IMR-90 (cell line): ENCODE data around the gene GPRC5D. TPM values are rescaled to one million over a fixed set of nuclear protein-coding genes. Genes with fewer than 3 reads are reported as not detected.

Source experiments
- ATAC-seq: fragments of 200-7000 bp; cut with Tn5 transposase; 2 replicates; pipeline ENCODE4 v1.9.1; 2020; ENCODE audit warnings: low read depth, mild to moderate bottlenecking, moderate library complexity
- BruUV-seq: library from RNA; stranded (reverse); fragments of 400-500 nt; replicated peaks from 2 replicates; lab custom pipeline; 2021; lab: Mats Ljungman, UMichigan
- CTCF ChIA-PET: fragments of 300-600 bp; formaldehyde crosslinking; extraction: SDS; loops from one replicate; lab custom pipeline; 2021; ENCODE audit warnings: antibody characterized with exemption; lab: Yijun Ruan, JAX
- POLR2A ChIA-PET: fragments of 300-600 bp; sonication (Branson Sonifier 250); formaldehyde crosslinking; loops from one replicate; lab custom pipeline; 2022; ENCODE audit warnings: antibody characterized with exemption; ENCODE audit not compliant: unreplicated experiment; lab: Charles Lee
- DNase-seq: peaks from one replicate; pipeline ENCODE4 v3.0.0; 2013
- H2AFZ ChIP-seq: replicated peaks from 2 replicates; pipeline ENCODE3; 2013; ENCODE audit warnings: low read length, mild to moderate bottlenecking; ENCODE audit not compliant: poor library complexity
- H2AK5ac ChIP-seq: 2 replicates; pipeline ENCODE4 v1.6.1; 2013; ENCODE audit warnings: low read depth, low read length, inconsistent platforms
- H2AK9ac ChIP-seq: replicated peaks from 2 replicates; pipeline ENCODE3; 2013; ENCODE audit warnings: mild to moderate bottlenecking, low read depth, low read length, moderate library complexity; ENCODE audit not compliant: poor library complexity
- H2BK120ac ChIP-seq: 2 replicates; pipeline ENCODE4 v1.6.1; 2013; ENCODE audit warnings: low read depth, low read length, inconsistent platforms
- H2BK15ac ChIP-seq: 3 replicates; pipeline ENCODE4 v1.6.1; 2013; ENCODE audit warnings: low read depth, low read length, inconsistent platforms
- H2BK20ac ChIP-seq: 2 replicates; pipeline ENCODE4 v1.6.1; 2013; ENCODE audit warnings: low read depth, mild to moderate bottlenecking, inconsistent platforms, low read length, moderate library complexity
- H2BK5ac ChIP-seq: 2 replicates; pipeline ENCODE4 v1.6.1; 2013; ENCODE audit warnings: mild to moderate bottlenecking, low read depth, low read length, inconsistent platforms; ENCODE audit not compliant: poor library complexity, severe bottlenecking
- H3K14ac ChIP-seq: replicated peaks from 2 replicates; pipeline ENCODE4 v1.6.1; 2013; ENCODE audit warnings: low read depth, low read length, inconsistent platforms
- H3K18ac ChIP-seq: 2 replicates; pipeline ENCODE4 v1.6.1; 2013; ENCODE audit warnings: low read depth, low read length, control low read depth
- H3K23ac ChIP-seq: 2 replicates; pipeline ENCODE4 v1.6.1; 2013; ENCODE audit warnings: low read depth, low read length, inconsistent platforms
- H3K27ac ChIP-seq: 2 replicates; pipeline ENCODE4 v1.5.1; 2013; ENCODE audit warnings: mild to moderate bottlenecking, control low read depth, low read length; ENCODE audit not compliant: insufficient read depth
- H3K27me3 ChIP-seq: 2 replicates; pipeline ENCODE4 v1.6.1; 2013; ENCODE audit warnings: low read length; ENCODE audit not compliant: control insufficient read depth, insufficient read depth
- H3K36me3 ChIP-seq: 2 replicates; pipeline ENCODE4 v1.6.1; 2013; ENCODE audit warnings: low read length, mixed read lengths; ENCODE audit not compliant: control insufficient read depth, insufficient read depth
- H3K4ac ChIP-seq: 2 replicates; pipeline ENCODE4 v1.6.1; 2013; ENCODE audit warnings: low read depth, low read length, inconsistent platforms
- H3K4me1 ChIP-seq: 2 replicates; pipeline ENCODE4 v1.6.1; 2013; ENCODE audit warnings: low read length, mixed read lengths; ENCODE audit not compliant: control insufficient read depth, insufficient read depth
- H3K4me2 ChIP-seq: 2 replicates; pipeline ENCODE4 v1.6.1; 2013; ENCODE audit warnings: low read depth, mild to moderate bottlenecking, control low read depth, low read length, moderate library complexity
- H3K4me3 ChIP-seq: 2 replicates; pipeline ENCODE4 v1.5.1; 2013; ENCODE audit warnings: low read depth, mild to moderate bottlenecking, control low read depth, low read length, moderate library complexity; ENCODE audit not compliant: insufficient read depth
- H3K56ac ChIP-seq: 2 replicates; pipeline ENCODE4 v1.6.1; 2013; ENCODE audit warnings: low read length, inconsistent platforms; ENCODE audit not compliant: insufficient read depth; ENCODE audit errors: extremely low read depth
- H3K79me1 ChIP-seq, 2 experiments: 2 replicates each; pipeline ENCODE4 v1.6.1; 2013; ENCODE audit warnings: low read length in 2 of 2, inconsistent platforms in 1 of 2, low read depth in 1 of 2
- H3K9ac ChIP-seq: 2 replicates; pipeline ENCODE4 v1.6.1; 2013; ENCODE audit warnings: low read depth, low read length, control low read depth
- H3K9me1 ChIP-seq: 2 replicates; pipeline ENCODE4 v1.6.1; 2013; ENCODE audit warnings: low read length, inconsistent platforms; ENCODE audit not compliant: insufficient read depth
- H3K9me3 ChIP-seq: 2 replicates; pipeline ENCODE4 v1.6.1; 2013; ENCODE audit warnings: low read length; ENCODE audit not compliant: control insufficient read depth, insufficient read depth
- H4K20me1 ChIP-seq: 2 replicates; pipeline ENCODE4 v1.6.1; 2013; ENCODE audit warnings: low read length, inconsistent platforms; ENCODE audit not compliant: insufficient read depth
- H4K5ac ChIP-seq: 2 replicates; pipeline ENCODE4 v1.6.1; 2013; ENCODE audit warnings: mild to moderate bottlenecking, low read depth, low read length, control low read depth
- H4K8ac ChIP-seq, 2 experiments: 2 replicates each; pipeline ENCODE4 v1.6.1; 2013; ENCODE audit warnings: low read depth in 2 of 2, low read length in 2 of 2, control low read depth in 1 of 2, inconsistent platforms in 1 of 2
- H4K91ac ChIP-seq: 2 replicates; pipeline ENCODE4 v1.6.1; 2013; ENCODE audit warnings: low read depth, low read length, inconsistent platforms; ENCODE audit not compliant: insufficient read depth
- BHLHE40 ChIP-seq: fragments of 150-350 bp; IDR thresholded peaks from 2 replicates; pipeline ENCODE4 v1.6.1; 2016; ENCODE audit warnings: mild to moderate bottlenecking, low read depth, low read length
- CEBPB ChIP-seq: IDR thresholded peaks from 2 replicates; pipeline ENCODE4 v1.6.1; 2012; ENCODE audit warnings: low read depth, low read length, improper control_type of control experiment
- FOS ChIP-seq: fragments of 150-350 bp; IDR thresholded peaks from 2 replicates; pipeline ENCODE4 v1.6.1; 2016; ENCODE audit warnings: low read depth, low read length
- MAZ ChIP-seq: IDR thresholded peaks from 2 replicates; pipeline ENCODE4 v1.6.1; 2012; ENCODE audit warnings: low read depth, mild to moderate bottlenecking, low read length, improper control_type of control experiment, moderate library complexity, borderline replicate concordance
- NFE2L2 ChIP-seq: fragments of 150-350 bp; IDR thresholded peaks from 2 replicates; pipeline ENCODE4 v1.6.1; 2016; ENCODE audit warnings: low read depth, mild to moderate bottlenecking, low read length
- POLR2A ChIP-seq: IDR thresholded peaks from 2 replicates; pipeline ENCODE4 v1.6.1; 2012; ENCODE audit warnings: mild to moderate bottlenecking, low read depth, low read length
- RAD21 ChIP-seq: IDR thresholded peaks from 2 replicates; pipeline ENCODE4 v1.6.1; 2012; ENCODE audit warnings: low read length, improper control_type of control experiment
- RFX5 ChIP-seq: IDR thresholded peaks from 2 replicates; pipeline ENCODE4 v1.8.0; 2012; ENCODE audit warnings: low read depth, mild to moderate bottlenecking, low read length, moderate library complexity
- USF2 ChIP-seq: fragments of 150-350 bp; IDR thresholded peaks from 2 replicates; pipeline ENCODE4 v1.6.1; 2017; ENCODE audit warnings: mild to moderate bottlenecking, antibody characterized with exemption, low read length, low read depth
- dilution Hi-C: fragments of 300-500 bp; cut with HindIII; formaldehyde crosslinking; loops from one replicate; pipeline ENCODE4 v1.14.3; 2018; ENCODE audit warnings: low sequenced_read_pairs; ENCODE audit not compliant: unreplicated experiment
- in situ Hi-C: fragments of 300-500 bp; cut with MboI; formaldehyde crosslinking; loops from 3 replicates; pipeline ENCODE4 v1.14.3; 2019; ENCODE audit warnings: low sequenced_read_pairs, inconsistent platforms, mixed read lengths
- intact Hi-C: fragments of 100-400 bp; cut with micrococcal nuclease; formaldehyde crosslinking; loops from 2 replicates; pipeline ENCODE4 v1.10.0; 2022
- polyA plus RNA-seq, 3 experiments: library from polyadenylated mRNA; depleted of rRNA; stranded (reverse); fragments of >200 nt; gene quantifications; 2 replicates each; pipeline ENCODE4 v1.2.3, GENCODE V29; 2012; ENCODE audit warnings: low replicate concordance in 1 of 3
- total RNA-seq: library from RNA; depleted of rRNA; stranded (reverse); fragments of >200 nt; gene quantifications from 2 replicates; pipeline ENCODE4 v1.2.3, GENCODE V29; 2012
- TF ChIP-seq, protein P1 (sequence below): fragments of 150-350 bp; IDR thresholded peaks from 2 replicates; pipeline ENCODE4 v1.6.1; 2016; ENCODE audit warnings: low read depth, mild to moderate bottlenecking, low read length, moderate library complexity, borderline replicate concordance
- TF ChIP-seq, protein P2 (sequence below): conservative IDR thresholded peaks from 2 replicates; pipeline ENCODE4 v1.5.1; 2012; ENCODE audit warnings: mild to moderate bottlenecking, low read depth, low read length, improper control_type of control experiment

Gene GPRC5D
- total and polyA plus RNA-seq, 2 of the 4 experiments (the other 2 are of a cell fraction): not detected

DNA sequence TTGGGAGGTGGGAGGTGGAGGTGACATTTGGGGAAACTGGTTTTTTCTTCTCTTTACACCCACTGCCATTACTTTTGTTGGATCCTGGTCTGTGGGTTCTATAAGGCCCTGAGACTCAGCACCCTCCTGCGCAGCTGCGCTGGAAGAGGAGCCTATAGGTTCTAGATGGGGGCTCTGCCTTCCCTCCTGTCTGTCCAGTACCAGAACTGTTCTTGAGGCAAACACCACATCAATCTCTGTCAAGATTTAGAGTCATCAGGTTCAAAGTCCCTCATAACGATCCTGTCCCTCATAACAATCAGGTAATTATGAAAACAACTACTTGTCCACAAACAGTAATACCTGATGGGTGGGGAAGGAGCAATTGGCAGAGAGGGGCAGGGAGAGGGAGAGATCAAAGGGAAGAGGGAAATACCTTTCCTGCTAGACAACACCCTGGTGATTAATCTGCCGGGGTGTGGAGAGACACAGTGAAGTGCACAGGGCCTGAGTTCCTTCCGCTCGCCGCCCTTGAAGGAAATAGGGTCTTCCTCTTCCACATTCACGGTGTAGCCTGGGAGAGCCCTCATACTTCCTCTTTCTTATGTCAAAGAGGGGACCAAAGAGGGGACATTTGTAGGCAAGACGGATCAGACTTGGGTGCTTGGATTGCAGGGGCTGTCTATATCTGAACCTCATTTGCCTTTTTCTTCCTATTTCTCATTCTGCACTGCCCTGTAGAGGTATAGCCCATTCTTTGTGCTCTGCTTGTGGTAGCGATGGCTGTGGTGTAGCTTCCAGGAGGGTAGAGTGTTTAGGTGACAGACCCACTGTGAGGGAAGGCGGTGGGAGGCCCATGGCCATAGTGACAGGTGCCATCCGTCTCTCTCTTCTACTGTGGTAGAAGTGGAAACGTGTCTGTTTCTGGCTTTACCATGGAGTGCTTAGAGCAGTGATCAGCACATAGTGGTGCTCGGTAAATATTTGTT, 48.0 kb downstream of the GPRC5D start (continued):
- TF ChIP-seq MAZ (no peak), FOS (no peak), CEBPB (no peak)

DNA sequence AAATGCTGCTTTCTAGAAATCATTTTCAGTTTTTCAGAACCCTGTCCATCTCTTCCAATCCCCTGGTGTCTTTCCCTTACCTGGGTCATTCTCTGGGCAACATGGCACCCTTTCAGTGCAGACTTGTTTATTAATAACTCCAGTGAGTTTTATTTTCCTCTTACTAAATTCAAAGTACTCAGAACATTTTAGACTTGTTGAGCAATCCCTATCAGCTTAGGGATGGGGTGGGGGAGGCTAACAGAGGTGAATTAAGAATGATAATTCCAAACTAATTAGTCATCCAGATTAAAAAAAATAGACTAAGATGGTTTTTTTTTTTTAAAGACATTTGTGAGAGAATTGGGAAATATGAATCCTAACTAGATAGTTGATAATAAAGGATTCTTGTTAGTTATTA, 49.9 kb downstream of the GPRC5D start:
- Histone ChIP-seq H3K14ac (peak overlapping the region; percentile 84), H3K4ac (peak overlapping the region; percentile 91), H4K20me1 (peaks cover 29% of the 10 kb centered on the region), H3K4me3 (peak overlapping the region; percentile 1; the same call in 1 of the 2 replicates), H3K27me3 (no peaks in the 10 kb centered on the region), H2AFZ (no peak overlapping the region), H3K56ac (peak overlapping the region; percentile 65), H3K27ac (peak overlapping the region; percentile 81), H2BK120ac (peak overlapping the region; percentile 84), H2BK15ac (peak overlapping the region; percentile 61; the same call in 2 of the 3 replicates), H2BK20ac (peak overlapping the region; percentile 96), H3K36me3 (peaks cover 15% of the 10 kb centered on the region; the same call in 1 of the 2 replicates), H3K18ac (peak overlapping the region; percentile 26; the same call in 1 of the 2 replicates), H3K9ac (peak overlapping the region; percentile 7; the same call in 1 of the 2 replicates), H4K5ac (peak overlapping the region; percentile 74), H3K9me1 (peaks cover 30% of the 10 kb centered on the region), H3K4me2 (peak overlapping the region; percentile 83), H3K4me1 (peaks cover 29% of the 10 kb centered on the region), H2BK5ac (peak overlapping the region; percentile 93), H2AK9ac (peak overlapping the region; percentile 81), H4K91ac (peak overlapping the region; percentile 64; the same call in 1 of the 2 replicates), H3K79me1 (peaks cover 23 to 71% of the 10 kb centered on the region in 2 experiments; a peak in 3 of 4 replicates), H4K8ac (peak overlapping the region in 1 of 2 experiments; percentile 79; a peak in 2 of 4 replicates), H2AK5ac (peak overlapping the region; percentile 82), H3K9me3 (no peaks in the 10 kb centered on the region), H3K23ac (peak overlapping the region; percentile 92)
- ChIA-PET POLR2A (no interaction called here), CTCF (no interaction called here)
- intact Hi-C loops: no loop called here
- BruUV-seq: no TSS peak
- DNase-seq (peak; percentile 74), ATAC-seq (no peak; the same call in 1 of the 2 replicates)
- dilution Hi-C loops: no loop called here
- in situ Hi-C loops: loop anchor here (25.0 kb wide), 1 partner anchor 635 kb away; no protein-coding TSS in a partner anchor
- TF ChIP-seq MAZ (no peak), USF2 (no peak), BHLHE40 (no peak), NFE2L2 (no peak), POLR2A (no peak), RAD21 (no peak), RFX5 (no peak)
- TF ChIP-seq, protein P1, sequence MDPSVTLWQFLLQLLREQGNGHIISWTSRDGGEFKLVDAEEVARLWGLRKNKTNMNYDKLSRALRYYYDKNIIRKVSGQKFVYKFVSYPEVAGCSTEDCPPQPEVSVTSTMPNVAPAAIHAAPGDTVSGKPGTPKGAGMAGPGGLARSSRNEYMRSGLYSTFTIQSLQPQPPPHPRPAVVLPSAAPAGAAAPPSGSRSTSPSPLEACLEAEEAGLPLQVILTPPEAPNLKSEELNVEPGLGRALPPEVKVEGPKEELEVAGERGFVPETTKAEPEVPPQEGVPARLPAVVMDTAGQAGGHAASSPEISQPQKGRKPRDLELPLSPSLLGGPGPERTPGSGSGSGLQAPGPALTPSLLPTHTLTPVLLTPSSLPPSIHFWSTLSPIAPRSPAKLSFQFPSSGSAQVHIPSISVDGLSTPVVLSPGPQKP: no peak
- TF ChIP-seq, protein P2, sequence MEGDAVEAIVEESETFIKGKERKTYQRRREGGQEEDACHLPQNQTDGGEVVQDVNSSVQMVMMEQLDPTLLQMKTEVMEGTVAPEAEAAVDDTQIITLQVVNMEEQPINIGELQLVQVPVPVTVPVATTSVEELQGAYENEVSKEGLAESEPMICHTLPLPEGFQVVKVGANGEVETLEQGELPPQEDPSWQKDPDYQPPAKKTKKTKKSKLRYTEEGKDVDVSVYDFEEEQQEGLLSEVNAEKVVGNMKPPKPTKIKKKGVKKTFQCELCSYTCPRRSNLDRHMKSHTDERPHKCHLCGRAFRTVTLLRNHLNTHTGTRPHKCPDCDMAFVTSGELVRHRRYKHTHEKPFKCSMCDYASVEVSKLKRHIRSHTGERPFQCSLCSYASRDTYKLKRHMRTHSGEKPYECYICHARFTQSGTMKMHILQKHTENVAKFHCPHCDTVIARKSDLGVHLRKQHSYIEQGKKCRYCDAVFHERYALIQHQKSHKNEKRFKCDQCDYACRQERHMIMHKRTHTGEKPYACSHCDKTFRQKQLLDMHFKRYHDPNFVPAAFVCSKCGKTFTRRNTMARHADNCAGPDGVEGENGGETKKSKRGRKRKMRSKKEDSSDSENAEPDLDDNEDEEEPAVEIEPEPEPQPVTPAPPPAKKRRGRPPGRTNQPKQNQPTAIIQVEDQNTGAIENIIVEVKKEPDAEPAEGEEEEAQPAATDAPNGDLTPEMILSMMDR: no peak
